Peyer's patch (tissue), 4 donors: ENCODE data around the gene MTM1. TPM values are rescaled to one million over a fixed set of nuclear protein-coding genes. Genes with fewer than 3 reads are reported as not detected.

Experiments
- DNase-seq, 3 donors: peaks; one replicate each; pipeline ENCODE4 v3.0.0-alpha.2; 2017 to 2019
- H3K27ac ChIP-seq, 4 donors: fragments of 200-600 bp; sonication (generic); one replicate each; pipeline ENCODE4 v1.5.1; 2016 to 2019
- H3K27me3 ChIP-seq, 2 donors: fragments of 200-600 bp; sonication (generic); one replicate each; pipeline ENCODE4 v1.5.1; 2019
- H3K36me3 ChIP-seq, 3 donors: fragments of 200-600 bp; sonication (generic); one replicate each; pipeline ENCODE4 v1.5.1; 2016 to 2019
- H3K4me1 ChIP-seq, 4 donors: fragments of 200-600 bp; sonication (generic); one replicate each; pipeline ENCODE4 v1.5.1; 2016 to 2019
- H3K4me3 ChIP-seq, 4 donors: fragments of 200-600 bp; sonication (generic); 1 replicate in 3 of 4; 2 replicates in 1 of 4; pipeline ENCODE4 v1.5.1; 2016 to 2019; ENCODE audit warnings: mild to moderate bottlenecking in 1 of 4
- H3K9me3 ChIP-seq, 4 donors: fragments of 200-600 bp; sonication (generic); one replicate each; pipeline ENCODE4 v1.5.1; 2016 to 2019; ENCODE audit warnings: mild to moderate bottlenecking in 1 of 4
- POLR2A ChIP-seq, 2 donors: fragments of 450-650 bp; IDR thresholded peaks; one replicate each; pipeline ENCODE4 v1.5.1; 2017; ENCODE audit warnings: antibody characterized with exemption in 2 of 2, mild to moderate bottlenecking in 2 of 2, moderate library complexity in 2 of 2
- total RNA-seq, 4 donors: library from RNA; depleted of rRNA; stranded (reverse); fragments of >200 nt; gene quantifications; one replicate each; pipeline ENCODE4 v1.1.0, GENCODE V29; 2016
- TF ChIP-seq, protein P1 (sequence below), 6 experiments: fragments of 450-650 bp in 4 of 6; fragments of 200-600 bp in 2 of 6; sonication (generic) in 1 of 6; IDR thresholded peaks; one replicate each; pipeline ENCODE4 v1.5.1; 2017 to 2019; ENCODE audit warnings: antibody characterized with exemption in 6 of 6, mild to moderate bottlenecking in 3 of 6, moderate library complexity in 1 of 6

Gene MTM1
- total RNA-seq, 4 donors from 2014 or later = 12.4 to 22.2 (median 18.1) TPM

- no peak overlapping the region for H3K27ac ChIP-seq
- no peaks in the 10 kb centered on the region for H3K36me3 ChIP-seq
- no peaks in the 10 kb centered on the region for H3K4me1 ChIP-seq
- H3K27me3 ChIP-seq = no peaks in the 10 kb centered on the region
- no peak for DNase-seq
- H3K4me3 ChIP-seq = no peak overlapping the region
- TF ChIP-seq, protein P1, sequence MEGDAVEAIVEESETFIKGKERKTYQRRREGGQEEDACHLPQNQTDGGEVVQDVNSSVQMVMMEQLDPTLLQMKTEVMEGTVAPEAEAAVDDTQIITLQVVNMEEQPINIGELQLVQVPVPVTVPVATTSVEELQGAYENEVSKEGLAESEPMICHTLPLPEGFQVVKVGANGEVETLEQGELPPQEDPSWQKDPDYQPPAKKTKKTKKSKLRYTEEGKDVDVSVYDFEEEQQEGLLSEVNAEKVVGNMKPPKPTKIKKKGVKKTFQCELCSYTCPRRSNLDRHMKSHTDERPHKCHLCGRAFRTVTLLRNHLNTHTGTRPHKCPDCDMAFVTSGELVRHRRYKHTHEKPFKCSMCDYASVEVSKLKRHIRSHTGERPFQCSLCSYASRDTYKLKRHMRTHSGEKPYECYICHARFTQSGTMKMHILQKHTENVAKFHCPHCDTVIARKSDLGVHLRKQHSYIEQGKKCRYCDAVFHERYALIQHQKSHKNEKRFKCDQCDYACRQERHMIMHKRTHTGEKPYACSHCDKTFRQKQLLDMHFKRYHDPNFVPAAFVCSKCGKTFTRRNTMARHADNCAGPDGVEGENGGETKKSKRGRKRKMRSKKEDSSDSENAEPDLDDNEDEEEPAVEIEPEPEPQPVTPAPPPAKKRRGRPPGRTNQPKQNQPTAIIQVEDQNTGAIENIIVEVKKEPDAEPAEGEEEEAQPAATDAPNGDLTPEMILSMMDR (IDR thresholded peaks at IDR 0.05) = no peak
- no peak for TF ChIP-seq POLR2A (IDR thresholded peaks at IDR 0.05)
- peaks cover 0 to 3% (median 0%) of the 10 kb centered on the region in 4 donors for H3K9me3 ChIP-seq
Measured at GRCh38 chrX:150540965-150541364, 27.5 kb upstream of the MTM1 start.

- peaks cover 0 to 8% (median 0%) of the 10 kb centered on the region in 4 donors for H3K4me1 ChIP-seq
- H3K27ac ChIP-seq = no peak overlapping the region
- H3K4me3 ChIP-seq = no peak overlapping the region
- H3K36me3 ChIP-seq = no peaks in the 10 kb centered on the region
- no peaks in the 10 kb centered on the region for H3K27me3 ChIP-seq
- TF ChIP-seq, protein P1 (IDR thresholded peaks at IDR 0.05) = no peak
- no peak for TF ChIP-seq POLR2A (IDR thresholded peaks at IDR 0.05)
- no peaks in the 10 kb centered on the region for H3K9me3 ChIP-seq
- DNase-seq = no peak
Measured at GRCh38 chrX:150542846-150543229, 25.6 kb upstream of the MTM1 start.

- H3K27ac ChIP-seq = no peak overlapping the region
- no peaks in the 10 kb centered on the region for H3K36me3 ChIP-seq
- peaks cover 0 to 8% (median 0%) of the 10 kb centered on the region in 4 donors for H3K4me1 ChIP-seq
- no peak overlapping the region for H3K4me3 ChIP-seq
- DNase-seq = no peak
- H3K9me3 ChIP-seq = no peaks in the 10 kb centered on the region
- no peaks in the 10 kb centered on the region for H3K27me3 ChIP-seq
- TF ChIP-seq, protein P1 (IDR thresholded peaks at IDR 0.05) = no peak
- no peak for TF ChIP-seq POLR2A (IDR thresholded peaks at IDR 0.05)
Measured at GRCh38 chrX:150543230-150544155, 24.9 kb upstream of the MTM1 start.

- no peak for TF ChIP-seq POLR2A (IDR thresholded peaks at IDR 0.05)
- TF ChIP-seq, protein P1 (IDR thresholded peaks at IDR 0.05) = no peak
- Histone ChIP-seq H3K4me3 (no peak overlapping the region), H3K27me3 (no peaks in the 10 kb centered on the region), H3K27ac (no peak overlapping the region), H3K4me1 (peaks cover 0 to 8% (median 0%) of the 10 kb centered on the region in 4 donors), H3K9me3 (no peaks in the 10 kb centered on the region), H3K36me3 (no peaks in the 10 kb centered on the region)
- DNase-seq = peak in 1 of 3 donors; percentile 48
Measured at GRCh38 chrX:150544222-150544787, 24.1 kb upstream of the MTM1 start.

DNA sequence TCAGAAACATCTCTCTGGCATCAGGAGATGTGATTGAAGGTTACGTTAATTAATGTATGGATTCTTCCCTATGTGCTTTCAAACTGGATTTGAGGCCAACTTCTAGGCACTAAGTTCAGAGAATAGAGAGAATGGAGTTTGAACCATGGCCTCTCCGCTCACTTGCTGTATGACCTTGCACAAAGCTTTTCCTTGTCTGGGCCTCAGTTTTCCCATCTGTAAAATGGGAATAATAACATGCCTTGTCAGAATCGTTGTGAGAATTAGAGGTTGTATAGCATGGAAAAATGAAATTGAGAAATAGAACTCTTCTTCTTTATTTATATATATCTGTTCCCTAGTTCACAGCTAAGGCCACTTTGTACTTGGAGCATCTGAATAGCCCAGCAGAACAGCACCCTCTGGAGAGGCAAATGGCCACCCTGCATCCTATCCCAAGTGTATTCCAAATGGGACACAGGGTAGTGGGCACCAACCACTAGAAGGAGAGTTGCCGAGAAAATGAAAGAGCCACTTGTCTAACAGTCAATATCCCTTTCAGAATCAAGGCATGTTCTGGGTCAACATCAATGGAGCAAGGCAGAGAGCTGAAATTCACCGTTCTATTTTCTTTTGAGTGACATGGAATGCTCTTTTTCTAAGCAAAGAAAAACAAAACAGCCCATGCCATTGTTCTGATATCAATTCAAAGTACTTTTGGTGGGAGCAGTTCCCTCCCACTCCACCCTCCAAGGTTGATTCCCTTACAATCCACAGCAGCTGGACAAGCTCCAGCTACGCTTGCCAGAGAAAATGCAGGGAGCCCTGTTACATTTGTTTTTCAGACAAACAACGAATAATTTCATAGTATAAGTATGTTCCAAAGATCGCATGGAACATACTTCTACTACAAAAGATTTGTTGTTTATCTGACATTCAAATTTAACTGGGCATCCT, 23.3 kb upstream of the MTM1 start:
- Histone ChIP-seq H3K27me3 (no peaks in the 10 kb centered on the region), H3K9me3 (no peaks in the 10 kb centered on the region), H3K27ac (no peak overlapping the region), H3K4me3 (no peak overlapping the region), H3K4me1 (peaks cover 0 to 8% (median 0%) of the 10 kb centered on the region in 4 donors), H3K36me3 (no peaks in the 10 kb centered on the region)
- TF ChIP-seq, protein P1 (IDR thresholded peaks at IDR 0.05) = no peak
- TF ChIP-seq POLR2A (IDR thresholded peaks at IDR 0.05) = no peak
- DNase-seq = no peak
